Measurements from ENCODE around the gene ARMC5.

- TF ChIP-seq EZH2 (IDR thresholded peaks at IDR 0.05) (no peak), CTCF (IDR thresholded peaks at IDR 0.05) (no peak)
Observed at GRCh38 chr16:31461201-31461920, 2.1 kb downstream of the ARMC5 start.
